GM19468 (cell line): ENCODE measurements around the gene TXN.
"Not testable (repeated sequence)": the region's sequence is repeated elsewhere in the genome, so short reads cannot be mapped to it uniquely, and the experiment has no call there.

ENCODE experiments used
- ATAC-seq: cut with Tn5 transposase; IDR thresholded peaks from one replicate; pipeline ENCODE4 v1.9.1; 2021; ENCODE audit warnings: mild to moderate bottlenecking, moderate library complexity, moderate number of reproducible peaks; ENCODE audit not compliant: unreplicated experiment; ENCODE audit errors: extremely low read depth

Gene TXN

GRCh38 chr9:110214586-110215355 is 41.5 kb downstream of the TXN start:
- ATAC-seq, result no peak

- no peak for ATAC-seq
Observed at GRCh38 chr9:110214090-110214489, 42.2 kb downstream of the TXN start.

GRCh38 chr9:110213413-110214044 is 42.8 kb downstream of the TXN start:
- ATAC-seq, result no peak

- no peak for ATAC-seq
Observed at GRCh38 chr9:110208031-110208430, 48.3 kb downstream of the TXN start, which contains the start of gene C9orf152. Gene C9orf152, minus strand, starts transcription at chr9:110208159. Its CDS starts 580 bp downstream, at chr9:110207579.

- no peak for ATAC-seq
Observed at GRCh38 chr9:110207071-110207641, 49.2 kb downstream of the TXN start.

- ATAC-seq, result no peak
Observed at GRCh38 chr9:110206389-110206788, 49.9 kb downstream of the TXN start.

GRCh38 chr9:110205612-110206011 is 50.7 kb downstream of the TXN start:
- not testable (repeated sequence) for ATAC-seq

- no peak for ATAC-seq
Observed at GRCh38 chr9:110202232-110202631, 54.1 kb downstream of the TXN start.

- ATAC-seq, result no peak
Observed at GRCh38 chr9:110199643-110200042, 56.7 kb downstream of the TXN start.

GRCh38 chr9:110198357-110198756 is 58.0 kb downstream of the TXN start:
- ATAC-seq, result no peak

- no peak for ATAC-seq
Observed at GRCh38 chr9:110197330-110198187, 58.7 kb downstream of the TXN start.

GRCh38 chr9:110196084-110196499 is 60.2 kb downstream of the TXN start:
- not testable (repeated sequence) for ATAC-seq
